ENCODE results near the gene PTK6.
"Not testable (repeated sequence)": the region's sequence is repeated elsewhere in the genome, so short reads cannot be mapped to it uniquely, and the experiment has no call there.

Gene PTK6

GRCh38 chr20:63529861-63530787 lies 7.1 kb downstream of the PTK6 start:
- DNase-seq (ENCODE audit: low read depth, low spot score): no peak

GRCh38 chr20:63529180-63529860 lies 7.9 kb downstream of the PTK6 start:
- DNase-seq (ENCODE audit: low read depth, low spot score): no peak

- no peak for DNase-seq (ENCODE audit: low read depth, low spot score)
Observed at GRCh38 chr20:63527184-63527583, 10.0 kb downstream of the PTK6 start.

GRCh38 chr20:63525971-63526370 lies 11.2 kb downstream of the PTK6 start:
- DNase-seq (ENCODE audit: low read depth, low spot score): no peak

- DNase-seq (ENCODE audit: low read depth, low spot score): no peak
Observed at GRCh38 chr20:63525185-63525584, 12.0 kb downstream of the PTK6 start.

- DNase-seq (ENCODE audit: low read depth, low spot score): no peak
Observed at GRCh38 chr20:63522981-63523611, 14.1 kb downstream of the PTK6 start.

- DNase-seq (ENCODE audit: low read depth, low spot score): no peak
Observed at GRCh38 chr20:63522091-63522868, 14.9 kb downstream of the PTK6 start.

GRCh38 chr20:63521602-63522001 lies 15.6 kb downstream of the PTK6 start:
- no peak for DNase-seq (ENCODE audit: low read depth, low spot score)

- no peak for DNase-seq (ENCODE audit: low read depth, low spot score)
Observed at GRCh38 chr20:63520934-63521601, 16.1 kb downstream of the PTK6 start.

- DNase-seq (ENCODE audit: low read depth, low spot score): no peak
Observed at GRCh38 chr20:63520504-63520933, 16.7 kb downstream of the PTK6 start, which contains the start of gene PPDPF. PPDPF (plus strand) TSS chr20:63520765; CDS start chr20:63521309, 544 bp downstream.

- DNase-seq (ENCODE audit: low read depth, low spot score): no peak
Observed at GRCh38 chr20:63519668-63520503, 17.3 kb downstream of the PTK6 start.

GRCh38 chr20:63518946-63519667 lies 18.1 kb downstream of the PTK6 start:
- DNase-seq (ENCODE audit: low read depth, low spot score): no peak

GRCh38 chr20:63518351-63518861 lies 18.8 kb downstream of the PTK6 start:
- DNase-seq (ENCODE audit: low read depth, low spot score): no peak

GRCh38 chr20:63517376-63518309 lies 19.5 kb downstream of the PTK6 start:
- no peak for DNase-seq (ENCODE audit: low read depth, low spot score)

GRCh38 chr20:63514520-63514919 lies 22.7 kb downstream of the PTK6 start:
- DNase-seq (ENCODE audit: low read depth, low spot score): not testable (repeated sequence)

GRCh38 chr20:63513207-63513606 lies 24.0 kb downstream of the PTK6 start:
- no peak for DNase-seq (ENCODE audit: low read depth, low spot score)

- no peak for DNase-seq (ENCODE audit: low read depth, low spot score)
Observed at GRCh38 chr20:63509088-63509564, 28.1 kb downstream of the PTK6 start.
